GM12891 (cell line): ENCODE results near the gene FOXF1.

Experiments used
- DNase-seq: peaks from one replicate; pipeline ENCODE4 v3.0.0; 2011; ENCODE audit warnings: low spot score; ENCODE audit not compliant: insufficient read length
- FAIRE-seq: peaks from 2 replicates; lab custom pipeline; 2011; peaks lifted over from hg19 to GRCh38; lab: Jason Lieb, UNC
- PAX5 ChIP-seq: IDR thresholded peaks from 2 replicates; pipeline ENCODE4 v1.6.1; 2011; ENCODE audit warnings: low read length, moderate library complexity, mild to moderate bottlenecking; ENCODE audit not compliant: insufficient read depth, severe bottlenecking
- POLR2A ChIP-seq: IDR thresholded peaks from 2 replicates; pipeline ENCODE4 v1.6.1; 2011; ENCODE audit warnings: low read depth, low read length, control low read depth
- POLR2AphosphoS5 ChIP-seq: IDR thresholded peaks from 2 replicates; pipeline ENCODE4 v1.6.1; 2011; ENCODE audit warnings: low read depth, low read length, control low read depth
- POU2F2 ChIP-seq: IDR thresholded peaks from 2 replicates; pipeline ENCODE4 v1.6.1; 2011; ENCODE audit warnings: low read depth, mild to moderate bottlenecking, control low read depth, low read length, moderate library complexity
- SPI1 ChIP-seq: IDR thresholded peaks from 2 replicates; pipeline ENCODE4 v1.6.1; 2011; ENCODE audit warnings: low read depth, low read length, control low read depth
- TAF1 ChIP-seq: IDR thresholded peaks from 2 replicates; pipeline ENCODE4 v1.6.1; 2011; ENCODE audit warnings: low read depth, low read length, control low read depth

FOXF1 gene

DNA sequence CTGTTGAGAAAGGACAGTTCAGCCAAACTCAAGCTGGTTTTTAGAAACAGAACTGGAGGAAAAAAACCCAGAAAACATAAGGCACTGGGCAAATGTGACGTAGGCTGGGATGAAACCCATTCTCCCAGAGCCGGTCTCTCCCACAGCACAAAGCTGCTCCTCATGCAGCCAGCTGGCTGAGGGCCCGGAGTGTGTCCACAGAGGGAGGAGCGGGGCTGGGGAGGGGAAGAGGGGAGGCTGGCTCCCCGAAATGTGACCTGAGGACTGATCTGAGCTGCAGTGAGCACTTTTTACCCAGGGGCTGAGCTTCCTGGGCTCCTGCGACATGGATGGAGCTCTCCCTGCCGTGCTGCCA lies 20.8 kb downstream of the FOXF1 start:
- no peak for TF ChIP-seq POU2F2
- TF ChIP-seq POLR2AphosphoS5 = no peak
- TF ChIP-seq TAF1 = no peak
- no peak for FAIRE-seq
- no peak for DNase-seq

- no peak for DNase-seq
- no peak for FAIRE-seq
- TF ChIP-seq POLR2A (no peak), POLR2AphosphoS5 (no peak), SPI1 (no peak), POU2F2 (no peak), TAF1 (no peak), PAX5 (no peak)
These were observed 21.6 kb downstream of the FOXF1 start for GRCh38 chr16:86531641-86532525.

DNA sequence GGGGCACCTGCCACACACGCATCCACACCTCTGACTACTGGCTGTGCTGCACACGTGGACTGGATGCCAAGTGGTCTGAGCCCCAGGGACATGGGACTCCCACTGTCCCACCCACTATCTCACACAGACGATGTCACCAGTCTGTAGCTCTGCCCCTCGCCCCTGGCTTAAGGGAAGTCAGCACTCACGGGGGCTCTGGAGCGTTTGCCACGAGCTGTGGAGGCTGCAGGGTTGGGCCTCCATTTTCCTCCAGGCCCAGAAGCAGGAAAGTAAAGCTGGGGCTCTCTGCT lies 22.1 kb downstream of the FOXF1 start:
- FAIRE-seq = no peak
- no peak for TF ChIP-seq POLR2A
- DNase-seq = no peak

DNA sequence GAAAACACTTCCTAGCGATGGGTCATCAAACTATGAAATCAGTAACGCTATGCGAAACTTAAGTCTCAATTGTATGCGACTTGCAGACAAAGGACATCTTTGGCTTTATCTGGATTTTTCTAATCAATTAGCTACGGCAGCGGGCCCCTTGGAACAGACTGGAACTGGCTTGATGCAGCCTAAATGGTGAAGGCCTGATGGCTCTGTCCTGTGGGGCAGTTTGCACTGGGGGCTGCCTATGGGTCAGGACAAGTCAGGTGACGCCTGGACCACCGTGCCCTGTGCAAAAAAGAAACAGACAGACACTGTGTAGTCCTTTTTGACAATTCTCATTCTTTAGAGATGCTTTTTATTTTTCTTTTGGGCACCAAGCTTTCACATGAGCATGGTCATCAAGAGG lies 22.7 kb downstream of the FOXF1 start:
- DNase-seq (no peak), FAIRE-seq (no peak)
- TF ChIP-seq PAX5 (no peak), POU2F2 (no peak), SPI1 (no peak), TAF1 (no peak), POLR2A (no peak), POLR2AphosphoS5 (no peak)

DNA sequence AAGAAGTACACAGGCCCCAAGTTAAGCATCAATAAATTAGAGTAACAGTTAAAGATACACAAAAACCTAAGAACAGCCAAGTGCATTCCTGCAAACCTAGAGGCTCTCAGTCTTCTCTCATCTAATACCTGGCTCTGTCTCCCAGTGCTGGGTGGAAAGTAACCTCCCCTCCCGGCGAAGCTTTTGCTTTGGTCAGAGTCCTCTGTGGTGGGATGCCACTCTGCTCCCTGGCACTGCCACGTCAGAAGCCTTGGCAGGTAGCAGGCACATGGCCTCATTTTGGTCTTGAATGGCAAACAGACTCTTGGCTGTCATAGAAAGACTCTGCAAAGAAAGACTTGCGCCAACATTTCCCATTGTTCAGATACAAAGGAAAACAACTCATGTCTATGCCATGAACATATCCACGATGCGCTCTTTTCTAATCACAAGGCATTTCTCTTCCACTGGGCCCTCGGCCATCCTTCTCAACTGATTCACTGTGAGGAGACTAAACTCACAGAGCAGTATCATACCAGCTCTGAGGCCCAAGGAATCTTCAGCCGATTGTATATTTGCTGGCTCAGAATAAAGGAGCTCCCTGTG lies 23.5 kb downstream of the FOXF1 start:
- TF ChIP-seq SPI1 (no peak), TAF1 (no peak), PAX5 (no peak), POU2F2 (no peak), POLR2A (no peak), POLR2AphosphoS5 (no peak)
- DNase-seq (no peak), FAIRE-seq (no peak)

GRCh38 chr16:86534779-86535615 lies 24.7 kb downstream of the FOXF1 start:
- DNase-seq (no peak), FAIRE-seq (no peak)
- TF ChIP-seq TAF1 (no peak), POLR2AphosphoS5 (no peak), POLR2A (no peak), SPI1 (no peak), PAX5 (no peak), POU2F2 (no peak)

GRCh38 chr16:86536621-86537020 lies 26.3 kb downstream of the FOXF1 start:
- DNase-seq (no peak), FAIRE-seq (no peak)
- TF ChIP-seq PAX5 = no peak
- no peak for TF ChIP-seq TAF1
- TF ChIP-seq POU2F2 = no peak
- TF ChIP-seq POLR2AphosphoS5 = no peak
- TF ChIP-seq POLR2A = no peak
- no peak for TF ChIP-seq SPI1

- no peak for DNase-seq
- TF ChIP-seq POU2F2 = no peak
- TF ChIP-seq SPI1 = no peak
- TF ChIP-seq TAF1 = no peak
- no peak for TF ChIP-seq PAX5
- no peak for FAIRE-seq
These were observed 27.2 kb downstream of the FOXF1 start for GRCh38 chr16:86537486-86537885.

DNA sequence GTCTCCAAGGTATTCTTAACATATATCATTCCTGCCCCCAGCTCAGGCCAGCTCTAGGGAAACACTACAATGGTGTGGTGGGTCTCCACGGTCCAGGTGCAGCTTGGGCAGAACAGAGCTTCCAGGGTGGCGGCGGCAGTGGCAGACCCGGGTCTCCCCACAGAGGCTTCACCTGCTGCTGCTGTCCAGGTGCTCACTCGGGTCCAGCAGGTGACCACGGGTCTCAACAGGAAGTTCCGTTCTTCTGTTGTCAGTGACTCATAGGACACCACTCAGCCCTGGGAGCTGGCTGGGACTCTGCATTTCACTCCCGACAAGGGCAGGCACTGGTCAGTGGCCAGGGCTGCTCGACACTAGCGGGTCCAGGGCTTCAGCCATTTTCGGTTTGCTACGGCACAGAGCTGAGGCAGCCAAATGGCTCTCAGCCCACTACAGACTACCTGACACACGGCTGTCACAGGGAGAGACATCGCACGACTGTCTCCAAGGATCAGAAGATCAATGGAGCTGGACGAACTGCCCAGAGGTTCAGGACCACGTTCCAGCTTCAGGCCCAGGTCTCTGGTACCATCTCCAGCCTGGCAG lies 28.0 kb downstream of the FOXF1 start:
- FAIRE-seq (no peak), DNase-seq (no peak)
- TF ChIP-seq POU2F2 = no peak
- no peak for TF ChIP-seq SPI1
- TF ChIP-seq POLR2AphosphoS5 = no peak
- TF ChIP-seq POLR2A = no peak
- no peak for TF ChIP-seq PAX5
- no peak for TF ChIP-seq TAF1
